HepG2 (cell line): ENCODE results near the gene KIRREL3. TPM values are rescaled to one million over a fixed set of nuclear protein-coding genes. Genes with fewer than 3 reads are reported as not detected.

ENCODE experiments used
- ATAC-seq: fragments of 200-7000 bp; cut with Tn5 transposase; 3 replicates; pipeline ENCODE4 v1.9.1; 2020; ENCODE audit warnings: mild to moderate bottlenecking, moderate library complexity
- BruUV-seq: library from RNA; stranded (reverse); fragments of 400-500 nt; replicated peaks from 2 replicates; lab custom pipeline; 2021; lab: Mats Ljungman, UMichigan
- CTCF ChIA-PET: fragments of 300-600 bp; formaldehyde crosslinking; extraction: SDS; loops from one replicate; lab custom pipeline; 2021; ENCODE audit warnings: low total read pairs, inconsistent platforms, low intra/inter-chr PET ratio; lab: Yijun Ruan, JAX
- POLR2A ChIA-PET: fragments of 350-600 bp; sonication (Branson Sonifier 250); formaldehyde crosslinking; loops from one replicate; lab custom pipeline; 2020; ENCODE audit warnings: antibody characterized with exemption, inconsistent platforms; lab: Yijun Ruan, JAX
- DNase-seq: peaks from one replicate; pipeline ENCODE4 v3.0.0-alpha.2; 2015; ENCODE audit warnings: low spot score
- FAIRE-seq: peaks from 3 replicates; lab custom pipeline; 2011; peaks lifted over from hg19 to GRCh38; lab: Jason Lieb, UNC
- H2AFZ ChIP-seq: one replicate; pipeline ENCODE4 v1.6.1; 2011; ENCODE audit warnings: low read length, inconsistent platforms
- H3K27ac ChIP-seq: fragments of 300-600 bp; 3 replicates; pipeline ENCODE4 v1.8.0; 2011; ENCODE audit warnings: mixed run types, mild to moderate bottlenecking, mixed read lengths, low read length, inconsistent platforms; ENCODE audit not compliant: insufficient read depth; ENCODE audit errors: extremely low read length
- H3K27me3 ChIP-seq, 2 experiments: fragments of 200-600 bp in 1 of 2; 2 replicates in 1 of 2; 3 replicates in 1 of 2; pipeline versions ENCODE4 v1.6.0 to v1.8.0; 2011; ENCODE audit warnings: low read length in 2 of 2, mild to moderate bottlenecking in 2 of 2, moderate library complexity in 2 of 2, inconsistent platforms in 1 of 2; ENCODE audit not compliant: insufficient read depth in 2 of 2, control insufficient read depth in 1 of 2
- H3K36me3 ChIP-seq, 2 experiments: fragments of 200-600 bp in 1 of 2; replicated peaks in 1 of 2; 2 replicates in 1 of 2; 3 replicates in 1 of 2; pipeline versions ENCODE4 v1.5.1 to v1.8.0; 2011; ENCODE audit warnings: low read length in 2 of 2, inconsistent platforms in 1 of 2; ENCODE audit not compliant: insufficient read depth in 2 of 2, control insufficient read depth in 1 of 2
- H3K4me1 ChIP-seq: 2 replicates; pipeline ENCODE4 v1.5.1; 2012; ENCODE audit warnings: low read length, inconsistent platforms; ENCODE audit not compliant: insufficient read depth
- H3K4me2 ChIP-seq: 2 replicates; pipeline ENCODE4 v1.6.0; 2011; ENCODE audit warnings: low read depth, low read length, inconsistent platforms
- H3K4me3 ChIP-seq, 3 experiments: fragments of 200-600 bp in 1 of 3; sonication (generic), shearing (Covaris generic) in 1 of 3; replicated peaks in 1 of 3; 2 replicates each; pipeline ENCODE4 v1.5.1; 2011 to 2016; ENCODE audit warnings: low read length in 3 of 3, inconsistent platforms in 2 of 3, low read depth in 2 of 3, mild to moderate bottlenecking in 2 of 3, control low read depth in 1 of 3, mixed read lengths in 1 of 3; ENCODE audit not compliant: insufficient read depth in 1 of 3
- H3K79me2 ChIP-seq: one replicate; pipeline ENCODE4 v1.6.1; 2011; ENCODE audit warnings: low read length, inconsistent platforms; ENCODE audit not compliant: insufficient read depth
- H3K9ac ChIP-seq: 2 replicates; pipeline ENCODE4 v1.6.0; 2011; ENCODE audit warnings: mild to moderate bottlenecking, low read depth, low read length, inconsistent platforms; ENCODE audit not compliant: insufficient read depth
- H3K9me3 ChIP-seq: 2 replicates; pipeline ENCODE4 v1.5.1; 2012; ENCODE audit warnings: mild to moderate bottlenecking, low read length
- H4K20me1 ChIP-seq: 2 replicates; pipeline ENCODE4 v1.6.0; 2011; ENCODE audit warnings: inconsistent platforms, mild to moderate bottlenecking, low read length, moderate library complexity; ENCODE audit not compliant: insufficient read depth
- AHR ChIP-seq: IDR thresholded peaks from 2 replicates; pipeline ENCODE4 v1.6.1; 2018; ENCODE audit warnings: missing genetic modification reagents, missing compliant biosample characterization
- ATF1 ChIP-seq: IDR thresholded peaks from 2 replicates; pipeline ENCODE4 v1.6.1; 2016; ENCODE audit warnings: mild to moderate bottlenecking, control low read depth
- JUN ChIP-seq: sonication (generic); formaldehyde crosslinking; IDR thresholded peaks from 2 replicates; pipeline ENCODE4 v1.4.0; 2020; ENCODE audit warnings: mild to moderate bottlenecking, missing genetic modification reagents
- MXD4 ChIP-seq: IDR thresholded peaks from 2 replicates; pipeline ENCODE4 v1.6.1; 2016; ENCODE audit warnings: mild to moderate bottlenecking, missing biosample characterization, missing genetic modification reagents
- ZBTB8A ChIP-seq: sonication (generic); formaldehyde crosslinking; IDR thresholded peaks from 2 replicates; pipeline ENCODE4 v1.4.0; 2020; ENCODE audit warnings: mild to moderate bottlenecking, low read depth, missing genetic modification reagents, borderline replicate concordance
- ZEB1 ChIP-seq: IDR thresholded peaks from 2 replicates; pipeline ENCODE4 v1.6.1; 2012; ENCODE audit warnings: mild to moderate bottlenecking, low read depth, inconsistent platforms; ENCODE audit not compliant: insufficient replicate concordance
- ZFP1 ChIP-seq: IDR thresholded peaks from 2 replicates; pipeline ENCODE4 v1.6.1; 2016
- ZFP36L1 ChIP-seq: sonication (generic); formaldehyde crosslinking; IDR thresholded peaks from 2 replicates; pipeline ENCODE4 v1.8.0; 2022; ENCODE audit warnings: mild to moderate bottlenecking, missing genetic modification reagents, moderate library complexity
- ZMYM4 ChIP-seq: sonication (generic); formaldehyde crosslinking; IDR thresholded peaks from 2 replicates; pipeline ENCODE4 v1.8.1; 2023; ENCODE audit warnings: mild to moderate bottlenecking, missing genetic modification reagents
- ZNF549 ChIP-seq: sonication (generic); formaldehyde crosslinking; IDR thresholded peaks from 2 replicates; pipeline ENCODE4 v1.5.0; 2020; ENCODE audit warnings: missing genetic modification reagents
- WGBS: methylation state at CpG from one replicate; pipeline ENCODE4 v1.1.6; 2017; ENCODE audit warnings: low lambda C conversion rate; 5-methylcytosine and 5-hydroxymethylcytosine counted together
- in situ Hi-C: cut with HindIII; loops from 2 replicates; pipeline ENCODE4 v1.10.0; 2017; ENCODE audit warnings: low pct_unique_long_range_greater_than_20kb; ENCODE audit not compliant: extremely low pct_ligation_motif_present
- intact Hi-C: fragments of 100-400 bp; cut with micrococcal nuclease; formaldehyde crosslinking; loops from one replicate; pipeline ENCODE4 v1.10.0; 2022; ENCODE audit not compliant: unreplicated experiment
- polyA plus RNA-seq, 8 experiments: library from polyadenylated mRNA; depleted of rRNA in 3 of 8; stranded (reverse) in 7 of 8; unstranded in 1 of 8; fragments of >200 nt; fragmentation: Illumina TruSeq in 4 of 8; extraction: Trizol in 4 of 8; gene quantifications; 2 replicates each; pipeline versions ENCODE4 v1.2.1 to v1.2.3, GENCODE V29; 2011 to 2016; ENCODE audit warnings: low read depth in 4 of 8, missing spikeins in 1 of 8, mixed read lengths in 1 of 8; ENCODE audit not compliant: insufficient read depth in 1 of 8
- total RNA-seq, 5 experiments: library from RNA; depleted of rRNA; stranded (reverse); fragments of >200 nt; fragmentation: Illumina TruSeq; extraction: Trizol; gene quantifications; 2 replicates each; pipeline ENCODE4 v1.2.3, GENCODE V29; 2016; ENCODE audit warnings: low read depth in 1 of 5
- TF ChIP-seq, protein P1 (sequence below): sonication (generic); formaldehyde crosslinking; IDR thresholded peaks from 2 replicates; pipeline ENCODE4 v1.5.0; 2020; ENCODE audit warnings: missing genetic modification reagents, mild to moderate bottlenecking, borderline replicate concordance
- TF ChIP-seq, protein P2 (sequence below): sonication (generic); formaldehyde crosslinking; IDR thresholded peaks from 2 replicates; pipeline ENCODE4 v1.4.0; 2020; ENCODE audit warnings: missing genetic modification reagents, borderline replicate concordance
- TF ChIP-seq, protein P3 (sequence below): sonication (generic); formaldehyde crosslinking; IDR thresholded peaks from 2 replicates; pipeline ENCODE4 v1.4.0; 2020; ENCODE audit warnings: missing genetic modification reagents, borderline replicate concordance
- TF ChIP-seq, protein P4 (sequence below): sonication (generic); formaldehyde crosslinking; IDR thresholded peaks from 2 replicates; pipeline ENCODE4 v1.4.0; 2020; ENCODE audit warnings: missing genetic modification reagents

KIRREL3 gene
- total and polyA plus RNA-seq, 2 of the 13 experiments (the other 11 are each of a cell fraction or from before 2014, with no cell fraction given): not detected

DNA sequence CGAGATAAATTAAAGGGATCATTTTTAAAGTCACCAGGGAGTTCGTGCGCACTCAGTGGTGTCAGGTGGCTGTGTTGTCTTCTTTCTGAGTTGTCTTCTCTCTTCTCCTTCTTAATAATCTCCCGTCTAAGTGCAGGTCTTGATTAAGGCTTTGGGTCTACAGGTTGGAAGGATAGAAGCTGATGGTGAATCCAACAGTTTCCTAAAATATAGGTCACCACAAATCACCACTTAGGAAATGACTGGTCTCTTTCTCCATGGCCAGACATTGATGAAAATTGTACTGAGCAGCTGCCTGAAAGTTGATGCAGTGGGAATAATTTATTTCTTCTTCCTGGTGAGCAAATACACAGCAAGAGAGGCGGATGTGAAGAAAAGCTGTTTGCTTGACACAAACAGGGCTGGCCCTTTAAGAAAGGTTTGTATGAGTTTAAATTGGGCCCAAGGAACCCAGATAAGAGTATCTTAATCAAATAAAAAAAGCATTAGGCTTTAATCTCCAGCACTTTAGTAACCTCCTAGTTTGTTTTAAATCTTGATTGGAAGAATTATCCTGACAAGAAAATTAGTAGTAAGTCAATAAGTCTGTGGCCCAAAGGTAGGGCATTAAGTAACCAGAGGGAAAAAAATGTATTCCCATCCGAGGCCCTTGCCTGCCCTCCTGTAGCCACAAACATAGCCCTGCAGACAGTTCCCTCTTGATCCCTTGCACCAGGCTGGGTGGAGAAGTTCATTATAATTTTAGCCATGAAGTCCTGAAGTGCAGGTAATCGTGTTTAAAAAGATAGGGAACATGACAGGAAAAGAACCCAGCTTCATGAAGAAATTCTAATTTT lies 245.8 kb downstream of the KIRREL3 start (continued):
- TF ChIP-seq, protein P1, sequence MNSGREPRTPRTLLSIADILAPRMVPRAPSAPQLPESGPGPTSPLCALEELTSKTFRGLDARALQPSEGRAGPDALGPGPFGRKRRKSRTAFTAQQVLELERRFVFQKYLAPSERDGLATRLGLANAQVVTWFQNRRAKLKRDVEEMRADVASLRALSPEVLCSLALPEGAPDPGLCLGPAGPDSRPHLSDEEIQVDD (CRISPR knock-in tag): no peak
- no peak for TF ChIP-seq ZFP1

DNA sequence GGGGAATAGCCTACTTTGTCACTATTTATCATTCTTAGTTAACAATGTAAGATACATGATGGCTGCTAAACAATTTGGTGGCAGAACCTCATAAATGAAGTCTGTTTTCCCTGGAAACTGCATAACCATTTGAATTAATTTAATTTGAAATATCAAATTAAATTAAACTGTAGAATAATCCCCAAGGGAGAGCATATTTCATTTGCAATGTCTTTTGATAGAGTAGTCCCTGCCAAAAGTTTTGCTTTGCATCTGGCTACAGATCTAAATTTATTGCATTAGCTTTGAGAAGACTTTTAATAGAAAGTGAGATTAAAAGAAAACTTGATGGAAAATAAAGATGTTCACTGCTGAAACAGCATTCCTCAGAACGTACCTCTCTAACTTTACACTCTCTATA lies 246.6 kb downstream of the KIRREL3 start:
- in situ Hi-C loops (no loop called here), intact Hi-C loops (no loop called here)
- peaks cover 0 to 14% of the 10 kb centered on the region in 2 experiments; a peak in 1 of 5 replicates for H3K27me3 ChIP-seq
- BruUV-seq: no TSS peak
- 0% methylated on average over 1 of the region's 1 CpG for WGBS
- no peaks in the 10 kb centered on the region for H3K79me2 ChIP-seq
- H3K27ac ChIP-seq: no peak overlapping the region
- FAIRE-seq (no peak), ATAC-seq (no peak), DNase-seq (no peak)
- H3K9ac ChIP-seq: no peak overlapping the region
- H3K4me3 ChIP-seq: no peak overlapping the region
- POLR2A ChIA-PET: no interaction called here
- CTCF ChIA-PET: no interaction called here
- H3K9me3 ChIP-seq: no peaks in the 10 kb centered on the region
- no peaks in the 10 kb centered on the region for H3K36me3 ChIP-seq
- no peak overlapping the region for H3K4me2 ChIP-seq
- no peaks in the 10 kb centered on the region for H4K20me1 ChIP-seq
- H2AFZ ChIP-seq: no peak overlapping the region
- H3K4me1 ChIP-seq: no peaks in the 10 kb centered on the region
- TF ChIP-seq ZEB1: no peak
- TF ChIP-seq ATF1 (CRISPR knock-in tag): no peak
- no peak for TF ChIP-seq ZNF549 (CRISPR knock-in tag)
- TF ChIP-seq ZBTB8A (CRISPR knock-in tag): no peak
- no peak for TF ChIP-seq ZMYM4 (CRISPR knock-in tag)
- TF ChIP-seq, protein P2, sequence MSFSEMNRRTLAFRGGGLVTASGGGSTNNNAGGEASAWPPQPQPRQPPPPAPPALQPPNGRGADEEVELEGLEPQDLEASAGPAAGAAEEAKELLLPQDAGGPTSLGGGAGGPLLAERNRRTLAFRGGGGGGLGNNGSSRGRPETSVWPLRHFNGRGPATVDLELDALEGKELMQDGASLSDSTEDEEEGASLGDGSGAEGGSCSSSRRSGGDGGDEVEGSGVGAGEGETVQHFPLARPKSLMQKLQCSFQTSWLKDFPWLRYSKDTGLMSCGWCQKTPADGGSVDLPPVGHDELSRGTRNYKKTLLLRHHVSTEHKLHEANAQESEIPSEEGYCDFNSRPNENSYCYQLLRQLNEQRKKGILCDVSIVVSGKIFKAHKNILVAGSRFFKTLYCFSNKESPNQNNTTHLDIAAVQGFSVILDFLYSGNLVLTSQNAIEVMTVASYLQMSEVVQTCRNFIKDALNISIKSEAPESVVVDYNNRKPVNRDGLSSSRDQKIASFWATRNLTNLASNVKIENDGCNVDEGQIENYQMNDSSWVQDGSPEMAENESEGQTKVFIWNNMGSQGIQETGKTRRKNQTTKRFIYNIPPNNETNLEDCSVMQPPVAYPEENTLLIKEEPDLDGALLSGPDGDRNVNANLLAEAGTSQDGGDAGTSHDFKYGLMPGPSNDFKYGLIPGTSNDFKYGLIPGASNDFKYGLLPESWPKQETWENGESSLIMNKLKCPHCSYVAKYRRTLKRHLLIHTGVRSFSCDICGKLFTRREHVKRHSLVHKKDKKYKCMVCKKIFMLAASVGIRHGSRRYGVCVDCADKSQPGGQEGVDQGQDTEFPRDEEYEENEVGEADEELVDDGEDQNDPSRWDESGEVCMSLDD (CRISPR knock-in tag): no peak
- no peak for TF ChIP-seq AHR (CRISPR knock-in tag)
- no peak for TF ChIP-seq JUN (CRISPR knock-in tag)
- TF ChIP-seq MXD4 (CRISPR knock-in tag): no peak
- TF ChIP-seq, protein P3, sequence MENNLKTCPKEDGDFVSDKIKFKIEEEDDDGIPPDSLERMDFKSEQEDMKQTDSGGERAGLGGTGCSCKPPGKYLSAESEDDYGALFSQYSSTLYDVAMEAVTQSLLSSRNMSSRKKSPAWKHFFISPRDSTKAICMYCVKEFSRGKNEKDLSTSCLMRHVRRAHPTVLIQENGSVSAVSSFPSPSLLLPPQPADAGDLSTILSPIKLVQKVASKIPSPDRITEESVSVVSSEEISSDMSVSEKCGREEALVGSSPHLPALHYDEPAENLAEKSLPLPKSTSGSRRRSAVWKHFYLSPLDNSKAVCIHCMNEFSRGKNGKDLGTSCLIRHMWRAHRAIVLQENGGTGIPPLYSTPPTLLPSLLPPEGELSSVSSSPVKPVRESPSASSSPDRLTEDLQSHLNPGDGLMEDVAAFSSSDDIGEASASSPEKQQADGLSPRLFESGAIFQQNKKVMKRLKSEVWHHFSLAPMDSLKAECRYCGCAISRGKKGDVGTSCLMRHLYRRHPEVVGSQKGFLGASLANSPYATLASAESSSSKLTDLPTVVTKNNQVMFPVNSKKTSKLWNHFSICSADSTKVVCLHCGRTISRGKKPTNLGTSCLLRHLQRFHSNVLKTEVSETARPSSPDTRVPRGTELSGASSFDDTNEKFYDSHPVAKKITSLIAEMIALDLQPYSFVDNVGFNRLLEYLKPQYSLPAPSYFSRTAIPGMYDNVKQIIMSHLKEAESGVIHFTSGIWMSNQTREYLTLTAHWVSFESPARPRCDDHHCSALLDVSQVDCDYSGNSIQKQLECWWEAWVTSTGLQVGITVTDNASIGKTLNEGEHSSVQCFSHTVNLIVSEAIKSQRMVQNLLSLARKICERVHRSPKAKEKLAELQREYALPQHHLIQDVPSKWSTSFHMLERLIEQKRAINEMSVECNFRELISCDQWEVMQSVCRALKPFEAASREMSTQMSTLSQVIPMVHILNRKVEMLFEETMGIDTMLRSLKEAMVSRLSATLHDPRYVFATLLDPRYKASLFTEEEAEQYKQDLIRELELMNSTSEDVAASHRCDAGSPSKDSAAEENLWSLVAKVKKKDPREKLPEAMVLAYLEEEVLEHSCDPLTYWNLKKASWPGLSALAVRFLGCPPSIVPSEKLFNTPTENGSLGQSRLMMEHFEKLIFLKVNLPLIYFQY (CRISPR knock-in tag): no peak
- no peak for TF ChIP-seq ZFP36L1
- TF ChIP-seq, protein P4, sequence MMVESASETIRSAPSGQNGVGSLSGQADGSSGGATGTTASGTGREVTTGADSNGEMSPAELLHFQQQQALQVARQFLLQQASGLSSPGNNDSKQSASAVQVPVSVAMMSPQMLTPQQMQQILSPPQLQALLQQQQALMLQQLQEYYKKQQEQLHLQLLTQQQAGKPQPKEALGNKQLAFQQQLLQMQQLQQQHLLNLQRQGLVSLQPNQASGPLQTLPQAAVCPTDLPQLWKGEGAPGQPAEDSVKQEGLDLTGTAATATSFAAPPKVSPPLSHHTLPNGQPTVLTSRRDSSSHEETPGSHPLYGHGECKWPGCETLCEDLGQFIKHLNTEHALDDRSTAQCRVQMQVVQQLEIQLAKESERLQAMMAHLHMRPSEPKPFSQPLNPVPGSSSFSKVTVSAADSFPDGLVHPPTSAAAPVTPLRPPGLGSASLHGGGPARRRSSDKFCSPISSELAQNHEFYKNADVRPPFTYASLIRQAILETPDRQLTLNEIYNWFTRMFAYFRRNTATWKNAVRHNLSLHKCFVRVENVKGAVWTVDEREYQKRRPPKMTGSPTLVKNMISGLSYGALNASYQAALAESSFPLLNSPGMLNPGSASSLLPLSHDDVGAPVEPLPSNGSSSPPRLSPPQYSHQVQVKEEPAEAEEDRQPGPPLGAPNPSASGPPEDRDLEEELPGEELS: no peak
